Stimulated activated CD4-positive, alpha-beta T cell treated with anti-CD3 and anti-CD28 coated beads, TNF-alpha, amount 100 ng/mL, for 24 hours (primary cell): ENCODE data around the gene SORBS1.
"Not testable (repeated sequence)": the region's sequence is repeated elsewhere in the genome, so short reads cannot be mapped to it uniquely, and the experiment has no call there.

Source experiments
- DNase-seq, 3 experiments: peaks; one replicate each; pipeline ENCODE4 v3.0.0-alpha.2; 2020; ENCODE audit warnings: low read depth in 3 of 3

Gene SORBS1

DNA sequence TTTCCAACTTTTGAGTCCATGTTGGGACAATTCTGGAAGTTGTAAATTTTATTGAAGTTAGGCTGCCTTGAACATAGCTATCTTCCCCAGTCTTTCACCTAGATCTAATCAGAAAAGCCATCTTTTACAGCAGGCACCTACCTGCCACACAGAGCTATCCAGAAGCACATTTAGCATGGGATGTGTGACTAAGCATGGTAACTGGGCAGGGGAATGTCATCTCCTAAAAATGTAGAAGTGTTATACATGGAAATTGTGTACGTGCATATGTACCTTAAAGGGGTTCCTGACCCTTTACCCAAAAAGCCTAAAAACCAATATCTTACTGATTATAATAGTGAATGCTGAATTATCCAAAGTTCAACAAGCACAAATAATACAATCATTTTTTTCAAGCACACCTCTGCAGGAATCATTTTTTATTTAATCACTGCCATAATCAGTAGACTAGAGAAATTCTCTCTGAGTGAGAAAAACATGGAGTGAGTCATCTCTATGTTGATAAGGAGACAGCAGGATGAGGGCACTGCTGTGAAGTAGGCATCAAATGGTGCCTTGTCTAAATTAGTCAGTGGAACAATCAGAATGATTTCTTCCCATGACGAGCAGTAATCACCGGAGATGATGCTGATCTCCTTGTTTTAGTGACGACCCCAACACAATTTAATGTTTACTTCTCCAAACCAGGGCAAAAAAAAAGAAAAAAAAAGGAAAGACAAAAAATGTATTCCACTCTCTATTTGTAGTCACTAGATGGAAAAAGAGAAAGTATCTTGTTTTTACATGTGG lies 75.9 kb downstream of the SORBS1 start:
- no peak for DNase-seq

DNA sequence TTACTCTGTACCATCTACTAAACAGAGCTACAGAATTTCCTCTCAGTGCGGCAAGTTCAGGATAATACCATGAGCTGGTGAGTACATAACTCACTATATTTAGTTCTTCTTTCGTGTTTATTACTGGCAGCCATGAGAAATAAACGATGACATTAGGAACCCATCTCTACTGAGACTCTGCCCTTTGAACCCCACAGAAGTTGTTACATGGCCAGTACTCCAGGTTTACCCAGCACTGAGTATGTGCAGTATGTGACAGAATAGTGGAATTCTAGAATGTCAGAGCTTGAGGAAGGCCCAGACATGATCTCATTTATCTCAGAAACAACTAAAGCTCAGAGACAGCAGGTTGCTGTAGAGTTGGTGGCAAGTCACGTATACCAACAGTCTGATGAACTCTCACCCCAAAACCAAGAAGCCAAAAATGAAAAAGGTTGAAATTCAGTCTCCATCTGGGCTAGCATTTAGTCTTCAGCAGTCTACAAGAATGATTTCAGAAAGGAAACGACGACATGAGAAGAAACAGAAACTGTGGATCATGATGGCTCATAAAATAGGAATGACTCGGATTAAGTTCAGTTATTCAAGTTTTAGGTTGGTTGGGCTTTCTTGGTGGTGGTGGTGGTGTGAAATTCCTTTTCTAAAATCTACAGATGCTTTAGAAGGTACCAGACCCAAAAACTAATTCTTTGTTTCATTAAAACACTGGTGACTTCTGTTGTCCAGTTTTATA lies 78.5 kb downstream of the SORBS1 start:
- no peak for DNase-seq

DNA sequence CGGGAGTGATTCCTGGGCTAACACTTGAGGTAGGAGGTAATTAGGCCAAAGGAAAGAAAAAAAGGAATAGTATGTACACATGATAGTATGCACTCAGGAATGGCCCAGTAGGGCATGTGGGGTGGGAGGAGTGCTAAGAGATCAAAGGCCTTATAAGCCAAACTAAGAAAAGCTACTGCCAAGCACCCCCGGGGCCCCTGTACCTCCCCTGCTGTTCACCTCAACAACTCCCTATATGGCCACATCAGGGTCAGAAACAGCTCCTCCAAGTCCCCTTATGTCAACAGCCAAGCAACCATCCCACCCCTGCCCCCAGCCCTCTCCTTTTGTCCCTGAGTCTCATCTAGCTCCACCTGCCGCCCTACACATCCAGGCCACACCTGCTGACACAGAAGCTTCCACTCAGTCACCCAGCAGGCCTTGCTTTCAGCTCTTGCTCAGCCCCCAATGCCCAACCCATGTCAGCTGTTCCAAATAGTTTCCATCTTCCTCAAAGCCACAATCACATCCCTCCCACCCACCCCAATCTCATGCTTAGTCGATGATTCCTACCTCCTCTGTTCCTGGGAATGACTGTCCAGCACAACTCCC lies 80.2 kb downstream of the SORBS1 start:
- DNase-seq, result no peak

DNA sequence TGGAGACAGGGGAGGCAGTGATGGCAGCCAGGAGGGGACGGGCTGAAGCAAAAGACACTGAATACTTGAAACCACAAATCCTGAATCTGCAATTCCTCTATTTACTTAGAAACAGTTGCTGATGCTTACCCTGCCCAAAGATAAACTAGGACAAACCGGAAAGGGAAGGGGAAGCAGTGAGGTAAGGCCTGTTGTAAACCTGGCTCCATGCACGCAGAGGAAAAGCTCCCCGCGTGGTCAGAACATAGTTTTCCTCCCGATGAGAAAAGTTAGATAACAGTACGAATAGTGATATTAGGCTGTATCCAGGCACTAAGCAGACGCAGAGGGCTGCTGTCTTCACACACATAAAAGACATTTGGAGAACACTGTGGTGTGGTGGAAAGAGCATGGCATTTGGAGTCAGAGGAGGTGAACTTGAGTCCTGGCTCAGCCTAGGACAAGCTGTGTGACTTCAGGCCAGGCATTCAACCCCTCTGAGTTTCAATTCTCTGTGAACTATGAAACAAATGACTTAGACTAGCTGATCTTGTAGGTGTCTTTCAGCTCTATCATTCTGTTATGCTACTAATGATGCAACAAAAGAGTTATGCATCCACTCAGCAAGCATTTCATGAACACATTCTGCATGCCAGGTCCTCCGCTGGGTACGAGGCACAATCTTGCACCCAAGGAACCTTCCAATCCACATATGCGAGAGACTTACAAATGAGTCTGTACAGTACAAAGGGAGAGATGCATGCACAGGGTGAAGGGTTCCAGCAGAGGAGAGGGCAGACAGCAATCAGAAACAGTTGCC lies 80.9 kb downstream of the SORBS1 start:
- DNase-seq, result no peak

DNA sequence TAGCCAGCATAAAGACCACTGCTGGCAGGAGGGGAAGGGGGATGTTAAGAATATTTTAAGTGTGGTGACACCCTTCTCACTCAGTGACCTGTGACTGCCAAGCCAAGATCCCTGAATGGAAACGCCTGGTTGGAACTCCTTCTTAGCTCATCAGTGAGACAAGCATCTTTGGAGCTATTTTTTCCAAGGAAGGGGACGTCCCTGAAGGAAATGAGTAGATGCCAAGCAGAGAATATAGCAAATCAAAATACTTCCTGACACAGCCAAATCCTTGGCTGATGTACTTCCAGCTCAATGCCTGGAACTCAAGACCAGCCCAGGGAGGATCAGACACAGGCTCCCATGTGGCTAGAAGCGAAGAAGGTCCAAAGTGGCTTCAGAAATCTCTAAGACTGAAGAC lies 82.2 kb downstream of the SORBS1 start:
- no peak for DNase-seq

DNA sequence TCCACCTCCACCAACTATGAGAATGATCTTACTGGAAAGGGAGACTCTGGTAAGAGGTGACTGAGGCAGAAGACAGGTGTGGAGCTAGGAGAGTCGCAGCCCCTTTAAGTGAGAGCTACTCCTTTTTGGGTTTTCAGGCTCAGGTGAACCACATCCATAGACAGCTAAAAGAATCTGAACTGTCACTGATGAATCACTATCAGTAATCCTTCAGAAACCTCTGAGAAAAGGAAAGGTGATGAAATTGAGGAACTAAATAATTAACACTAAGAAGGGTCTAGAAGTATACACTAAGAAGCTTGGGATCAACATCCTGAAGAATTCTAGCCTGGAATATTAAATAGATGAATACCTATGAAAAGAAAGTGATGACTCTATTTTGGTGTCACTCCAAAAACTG lies 83.0 kb downstream of the SORBS1 start:
- DNase-seq, result no peak

DNA sequence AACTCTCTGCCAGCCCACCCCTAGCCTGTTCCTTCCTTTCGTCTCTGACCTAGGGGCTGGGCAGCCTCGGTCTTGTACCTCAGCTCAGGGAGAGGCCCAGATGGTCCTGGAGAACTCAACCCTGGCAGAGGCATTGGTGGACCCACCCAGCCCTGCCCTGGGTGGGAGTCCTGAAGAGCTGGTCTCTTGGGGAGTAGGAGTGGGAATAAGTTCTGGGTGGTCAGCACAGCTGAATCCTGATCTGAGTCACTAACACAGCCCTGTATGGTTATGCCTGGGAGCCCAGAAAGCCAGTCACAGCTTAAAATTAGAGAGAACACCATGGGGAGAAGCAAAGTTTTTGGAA lies 84.0 kb downstream of the SORBS1 start:
- no peak for DNase-seq

DNA sequence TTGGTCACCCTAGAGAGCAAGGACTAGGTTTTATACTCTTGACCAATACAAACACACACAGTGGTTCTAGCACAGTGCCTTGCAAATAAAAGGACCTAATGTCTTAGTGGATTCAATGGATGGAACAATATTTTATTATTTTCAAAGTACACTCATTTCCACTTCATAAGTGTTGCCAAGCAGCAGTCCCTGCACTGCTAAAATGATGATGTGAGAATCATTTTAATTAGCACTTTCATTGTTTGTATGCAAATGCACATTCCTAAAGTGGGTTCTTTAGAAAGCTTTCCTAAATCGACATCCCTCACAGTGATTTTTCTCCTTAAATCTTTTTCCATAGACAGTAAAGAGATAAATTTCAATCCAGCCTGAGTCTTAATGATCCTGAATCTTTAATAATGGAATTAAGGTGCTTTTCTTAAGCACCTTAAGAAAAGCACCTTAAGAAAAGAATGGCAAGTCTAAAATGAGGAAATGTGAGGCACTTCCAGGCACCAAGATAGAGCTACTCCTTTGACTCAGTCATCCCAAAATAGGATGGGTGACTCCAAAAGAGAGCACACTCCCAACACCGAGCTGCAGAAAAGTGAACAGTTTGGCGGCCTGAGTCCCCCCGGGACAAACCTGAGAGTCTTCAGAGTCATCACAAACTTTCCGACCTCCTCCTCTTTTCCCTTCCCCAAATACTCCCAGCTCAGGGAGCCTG lies 84.5 kb downstream of the SORBS1 start:
- no peak for DNase-seq

DNA sequence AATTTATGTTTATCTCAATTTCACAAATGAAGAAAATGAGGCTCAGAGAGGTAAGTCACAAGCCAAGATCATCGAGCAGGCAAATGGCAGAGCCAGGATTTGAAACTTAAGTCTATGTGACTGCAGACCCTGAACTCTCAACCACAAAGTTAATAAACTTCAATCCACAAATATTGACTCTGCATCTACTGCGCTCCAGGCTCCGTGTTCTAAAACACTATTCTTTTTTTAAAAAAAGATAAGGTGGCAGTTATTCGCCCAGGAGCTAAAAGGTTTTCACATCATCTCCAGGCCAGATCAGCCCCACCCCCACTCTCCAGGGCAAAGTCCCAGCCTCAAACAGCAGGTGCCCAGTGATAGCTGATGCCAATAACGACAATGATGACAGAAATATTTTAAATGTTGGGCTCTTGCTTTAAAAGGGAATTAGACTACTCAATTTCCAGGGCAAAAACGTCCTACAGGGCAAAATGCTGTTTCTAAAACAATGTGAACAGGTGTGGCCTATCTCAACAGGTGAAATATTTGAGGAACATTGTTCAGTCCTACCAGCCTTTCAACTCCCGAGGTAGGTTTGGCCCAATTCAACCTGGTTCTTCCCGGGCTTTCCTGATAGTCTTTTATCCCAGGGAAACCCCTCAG lies 85.2 kb downstream of the SORBS1 start:
- no peak for DNase-seq

DNA sequence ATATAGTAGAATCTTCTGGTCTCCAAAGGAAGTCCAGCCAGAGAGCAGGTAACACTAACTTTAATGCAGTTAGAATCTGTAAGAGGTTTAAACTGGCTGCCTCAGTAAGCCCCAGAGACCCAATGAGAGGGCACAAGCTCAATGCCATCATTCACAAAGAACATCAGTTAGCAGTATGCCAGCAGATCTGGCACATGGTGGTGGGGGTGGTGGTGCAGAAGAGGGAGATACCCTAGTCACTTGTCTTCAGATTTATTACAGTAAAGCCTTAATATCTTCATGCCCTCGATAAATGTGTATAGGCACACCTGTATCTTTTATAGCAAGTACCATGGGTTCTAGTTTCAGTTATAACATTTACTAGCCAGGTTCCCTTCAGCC lies 86.2 kb downstream of the SORBS1 start:
- DNase-seq, result no peak

DNA sequence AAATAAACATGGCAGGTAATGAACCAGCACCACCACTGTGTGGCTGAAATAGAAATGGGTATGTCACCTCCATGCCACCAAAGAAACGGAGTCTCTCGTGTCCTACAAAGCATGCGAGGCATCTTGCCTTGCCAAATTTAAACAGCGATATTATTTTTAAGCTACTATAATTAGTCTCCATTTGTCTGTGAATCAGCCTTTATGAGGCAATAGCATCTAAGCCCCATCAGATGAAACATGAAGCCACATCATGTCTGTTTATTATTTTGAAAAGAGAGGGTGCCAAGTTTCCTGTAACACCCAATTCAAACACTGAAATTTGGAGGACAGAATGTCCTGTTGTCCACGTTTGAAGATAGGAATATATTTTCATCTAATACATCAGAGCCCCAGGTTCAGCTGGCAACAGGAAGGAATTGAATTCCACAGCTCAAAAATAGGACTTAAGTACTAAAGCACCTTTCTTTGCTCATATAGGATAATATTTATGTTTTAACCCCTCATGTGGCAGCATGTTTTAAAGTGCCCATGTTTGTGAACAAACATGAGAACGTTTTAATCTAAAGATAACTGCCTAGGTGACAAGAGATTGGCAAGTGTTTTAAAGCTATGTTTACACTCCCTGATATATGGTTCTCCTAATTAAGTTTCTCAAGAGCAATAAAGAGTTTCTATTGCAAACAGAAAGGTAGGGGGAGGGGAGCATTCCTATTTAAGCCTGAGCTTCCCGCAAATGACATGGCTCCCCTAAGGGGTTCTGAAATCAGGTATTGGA lies 86.8 kb downstream of the SORBS1 start:
- DNase-seq, result no peak

DNA sequence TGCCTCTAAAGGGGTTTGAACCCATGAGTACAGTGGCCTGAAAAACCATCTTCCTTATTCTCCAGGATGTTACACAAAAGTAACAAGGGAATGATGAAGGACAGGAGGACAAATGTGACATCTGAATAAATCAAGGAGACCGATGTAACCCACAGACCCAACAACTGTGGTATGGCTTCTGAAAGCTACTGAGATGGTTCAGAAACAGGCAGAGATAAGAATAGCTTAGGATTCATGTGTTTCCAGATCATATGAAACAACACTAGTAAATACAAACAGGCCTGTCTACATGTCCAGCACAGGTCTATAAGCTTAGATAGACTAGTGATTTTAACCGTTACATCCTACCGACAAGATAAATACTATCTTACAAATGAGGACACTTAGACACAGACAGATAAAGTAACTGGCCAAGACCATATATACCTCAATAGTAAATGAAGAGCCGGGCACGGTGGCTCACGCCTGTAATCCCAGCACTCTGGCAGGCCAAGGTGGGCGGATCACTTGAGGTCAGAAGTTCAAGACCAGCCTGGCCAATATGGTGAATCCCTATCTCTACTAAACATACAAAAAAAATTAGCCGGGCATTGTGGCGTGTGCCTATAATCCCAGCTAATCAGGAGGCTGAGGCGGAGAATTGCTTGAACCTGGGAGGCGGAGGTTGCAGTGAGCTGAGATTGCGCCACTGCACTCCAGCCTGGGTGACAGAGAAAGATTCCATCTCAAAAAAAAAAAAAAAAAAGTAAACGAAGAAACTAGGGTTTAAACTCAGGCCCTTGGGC lies 88.7 kb downstream of the SORBS1 start:
- DNase-seq, result no peak

DNA sequence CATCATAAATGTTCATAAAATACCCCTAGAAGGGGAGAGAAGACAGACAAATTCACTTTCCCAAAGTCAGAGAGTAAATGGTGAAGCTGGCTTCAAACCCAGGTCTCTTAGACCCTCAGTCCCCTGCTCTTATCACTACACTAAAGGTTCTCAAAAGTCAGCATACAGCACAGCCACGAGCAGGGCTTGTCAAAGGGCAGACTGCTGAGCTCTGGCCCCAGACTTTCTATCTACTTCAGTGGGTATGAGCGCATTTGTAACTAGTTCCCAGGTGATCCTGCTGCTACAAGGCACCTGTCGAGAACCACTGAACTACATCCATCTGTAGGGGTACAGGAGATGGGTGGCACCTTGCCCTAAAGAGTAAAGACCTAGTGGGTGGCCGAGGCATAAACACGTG lies 91.5 kb downstream of the SORBS1 start:
- no peak for DNase-seq

DNA sequence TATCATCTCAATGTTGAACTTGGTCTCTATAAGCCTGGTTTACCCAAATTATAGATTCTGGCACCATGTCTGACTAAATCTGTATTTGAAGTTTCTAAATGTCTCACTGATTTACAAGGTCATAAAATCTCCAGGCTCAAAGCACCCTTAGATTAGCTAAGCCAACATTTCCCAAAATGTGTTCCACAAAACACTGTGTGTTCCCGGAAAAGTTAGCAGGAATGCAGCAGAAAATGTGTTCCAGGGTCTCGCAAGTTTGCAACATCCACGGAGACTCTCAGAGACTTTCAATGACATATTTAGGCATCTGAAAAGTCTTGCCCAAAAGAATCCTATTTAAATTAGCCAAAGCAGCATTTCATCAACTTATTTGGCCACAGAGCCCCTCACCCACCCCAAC lies 91.9 kb downstream of the SORBS1 start:
- DNase-seq, result no peak

DNA sequence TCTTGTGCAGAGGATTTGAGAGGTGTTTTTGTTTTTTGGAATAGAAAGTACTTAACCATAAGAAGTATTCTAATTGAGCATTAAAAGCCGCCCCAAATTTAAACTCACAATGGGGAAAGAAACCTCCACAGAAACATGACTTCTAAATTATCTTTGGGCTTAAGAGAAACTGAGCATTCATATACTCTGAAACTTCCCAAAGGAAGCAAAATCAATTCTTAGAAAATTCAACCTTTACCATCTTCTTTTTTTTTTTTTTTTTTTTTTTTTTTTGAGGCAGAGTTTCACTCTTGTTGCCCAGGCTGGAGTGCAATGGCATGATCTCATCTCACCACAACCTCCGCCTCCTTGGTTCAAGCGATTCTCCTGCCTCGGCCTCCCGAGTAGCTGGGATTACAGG lies 93.5 kb downstream of the SORBS1 start:
- DNase-seq, result not testable (repeated sequence)

DNA sequence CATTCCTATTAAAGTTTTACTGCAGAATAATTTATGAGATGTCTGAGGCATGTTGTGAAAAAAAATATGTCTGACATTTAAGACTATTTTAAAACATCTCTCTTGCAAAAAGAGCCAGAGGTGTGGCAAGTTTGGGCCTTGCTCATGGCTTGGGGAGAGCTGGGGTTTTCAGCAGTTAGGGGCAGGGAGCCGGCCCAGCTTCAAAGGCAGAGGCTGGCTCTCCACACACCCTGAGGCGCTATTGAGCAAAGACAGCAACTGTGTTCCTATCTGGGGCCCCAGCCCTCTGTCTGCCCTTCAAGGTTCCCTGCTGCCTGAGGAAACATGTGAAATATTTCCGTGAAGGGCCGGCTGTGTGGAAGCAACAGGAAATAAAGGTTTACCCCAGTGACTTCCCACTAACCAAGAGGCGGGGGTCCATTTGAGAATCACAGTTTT lies 94.0 kb downstream of the SORBS1 start:
- no peak for DNase-seq

DNA sequence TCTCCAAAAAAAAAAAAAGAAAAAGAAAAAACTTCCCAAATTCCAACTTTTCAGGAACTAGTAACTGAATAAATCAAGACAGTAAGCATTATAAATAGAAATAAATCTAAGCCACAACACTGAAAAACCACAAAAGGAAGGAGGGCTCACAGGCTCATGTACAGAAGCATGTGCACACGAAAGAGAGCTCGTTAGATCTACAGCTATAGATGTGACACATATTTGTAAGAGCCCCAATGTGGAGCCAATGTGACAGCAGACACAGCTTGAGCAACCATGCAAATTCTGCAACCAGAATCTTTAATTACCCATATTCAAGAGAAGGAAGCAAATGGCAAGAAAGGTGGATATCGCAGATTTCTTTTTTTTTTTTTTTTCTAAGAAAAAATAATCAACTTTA lies 94.7 kb downstream of the SORBS1 start:
- no peak for DNase-seq

DNA sequence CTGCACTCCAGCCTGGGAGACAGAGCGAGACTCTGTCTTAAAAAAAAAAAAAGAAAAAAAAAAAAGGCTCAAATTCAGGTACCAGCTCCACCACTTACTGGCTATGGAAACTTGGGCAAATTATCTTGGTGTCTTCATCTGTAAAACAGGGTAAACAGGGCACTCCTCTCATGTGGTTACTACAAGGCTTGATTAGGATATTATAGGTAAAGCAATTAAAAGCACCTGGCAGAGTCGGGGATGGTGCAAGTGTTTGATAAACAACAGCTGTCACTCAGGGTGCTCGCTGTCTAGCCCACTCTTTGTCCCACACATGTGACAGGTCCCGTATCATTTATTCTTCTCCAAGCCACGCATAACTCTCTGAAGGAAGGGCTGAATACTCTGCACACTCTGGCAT lies 96.9 kb downstream of the SORBS1 start:
- no peak for DNase-seq
